HS-5 (cell line): ENCODE data around the gene NEUROG3.

Experiments used
- DNase-seq: peaks from one replicate; pipeline ENCODE4 v3.0.0-alpha.2; 2012; ENCODE audit warnings: low read depth

NEUROG3 gene

DNA sequence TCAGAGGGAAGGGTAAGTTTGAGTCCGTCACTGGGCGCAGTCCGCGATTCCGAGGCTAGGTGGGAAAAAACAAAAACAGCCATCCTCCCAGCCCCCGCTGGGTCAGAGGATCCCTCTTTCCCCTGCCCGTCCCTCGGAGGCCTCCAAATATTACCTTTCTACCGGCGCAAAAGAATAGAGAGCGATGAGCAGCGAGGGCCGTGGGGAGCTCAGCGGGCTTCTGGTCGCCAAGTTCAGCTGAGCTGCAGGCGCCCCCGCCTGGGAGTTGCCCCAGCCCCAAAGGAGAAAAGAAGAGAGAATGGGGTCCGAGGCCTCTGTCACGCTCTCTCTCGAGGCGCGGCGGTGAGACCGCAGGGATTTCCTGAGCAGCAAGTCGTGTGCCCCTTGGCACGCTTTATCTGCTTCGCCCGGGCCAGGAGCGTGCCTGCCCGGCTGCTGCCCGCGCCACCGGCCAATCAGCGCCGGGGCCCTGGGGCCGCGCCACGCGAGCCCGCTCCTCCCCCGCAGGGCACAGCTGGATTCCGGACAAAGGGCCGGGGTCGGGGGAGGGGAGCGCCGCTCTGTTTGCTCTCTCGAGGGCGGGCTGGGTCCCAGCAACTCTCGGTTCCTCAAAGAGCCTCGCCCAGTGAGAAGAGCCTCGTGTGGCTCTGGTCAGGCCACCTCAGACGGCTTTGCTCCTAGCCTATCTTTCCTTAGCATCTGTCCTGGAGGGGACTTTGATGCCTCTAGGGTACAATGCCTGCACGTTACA is at the start of gene NEUROG3:
Gene NEUROG3 (minus strand): TSS at position 367 of the 751 bp plus-strand sequence. CDS start 379 bp downstream, outside the sequence.
- no peak for DNase-seq

DNA sequence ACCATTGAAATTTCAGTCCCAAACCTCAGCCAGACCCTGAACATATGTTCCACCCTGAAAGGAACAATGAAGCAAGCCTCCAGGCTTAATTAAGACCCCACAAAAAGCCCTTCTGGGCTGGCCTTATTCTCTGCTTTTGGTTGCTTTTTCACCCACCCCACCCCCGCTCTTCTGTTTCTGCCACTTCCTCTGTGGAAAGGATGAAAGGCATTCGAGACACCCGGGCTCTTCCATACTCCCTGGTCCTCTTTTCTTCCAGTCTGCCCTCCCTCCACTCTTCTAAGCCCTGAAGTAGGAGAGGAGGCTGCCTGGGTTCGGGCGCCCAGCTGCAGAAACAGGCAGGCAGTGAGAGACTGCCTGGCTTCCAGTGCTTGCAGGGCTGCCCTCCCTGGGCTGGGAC is 47.4 kb upstream of the NEUROG3 start:
- DNase-seq, result no peak

DNA sequence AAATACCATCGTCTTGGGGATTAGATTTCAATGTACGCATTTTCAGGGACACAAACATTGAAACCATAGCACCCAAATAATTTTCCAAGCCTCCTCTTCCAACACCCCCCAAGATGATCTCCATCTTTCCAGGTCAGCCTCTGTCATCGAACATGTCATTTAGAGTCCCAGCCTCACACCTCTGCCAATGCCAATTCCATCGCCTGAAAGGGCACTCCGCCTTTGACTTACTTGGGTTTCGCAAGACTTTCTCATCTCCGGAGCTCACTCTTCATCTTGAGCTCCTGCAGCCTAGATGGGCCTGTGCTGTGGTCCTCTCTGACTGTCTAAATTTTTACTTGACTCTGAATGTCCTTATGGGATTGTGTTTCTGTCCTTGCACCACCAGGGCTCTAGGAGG is 46.4 kb upstream of the NEUROG3 start:
- DNase-seq, result no peak

- DNase-seq, result no peak
Measured at GRCh38 chr10:69618746-69619145, 45.5 kb upstream of the NEUROG3 start.

DNA sequence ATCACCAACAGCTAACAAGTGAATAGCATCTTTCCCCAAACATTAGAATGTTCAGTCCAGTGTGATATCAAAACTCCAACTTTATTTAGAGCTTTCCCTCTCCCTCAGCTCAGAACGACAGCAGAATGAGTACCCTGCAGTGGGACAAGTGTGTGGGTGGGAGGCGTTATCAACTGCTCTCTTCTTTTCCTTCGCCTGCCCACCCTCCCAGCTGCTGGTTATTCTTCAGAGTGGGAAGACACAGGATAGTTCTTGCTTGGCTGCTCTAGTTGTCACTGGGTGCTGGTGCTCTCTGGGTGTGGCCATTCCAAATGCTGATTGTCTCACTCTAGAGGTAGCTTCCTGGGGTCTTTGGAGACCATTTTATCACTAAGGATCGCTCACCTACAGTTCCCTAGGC is 43.1 kb upstream of the NEUROG3 start:
- no peak for DNase-seq

DNA sequence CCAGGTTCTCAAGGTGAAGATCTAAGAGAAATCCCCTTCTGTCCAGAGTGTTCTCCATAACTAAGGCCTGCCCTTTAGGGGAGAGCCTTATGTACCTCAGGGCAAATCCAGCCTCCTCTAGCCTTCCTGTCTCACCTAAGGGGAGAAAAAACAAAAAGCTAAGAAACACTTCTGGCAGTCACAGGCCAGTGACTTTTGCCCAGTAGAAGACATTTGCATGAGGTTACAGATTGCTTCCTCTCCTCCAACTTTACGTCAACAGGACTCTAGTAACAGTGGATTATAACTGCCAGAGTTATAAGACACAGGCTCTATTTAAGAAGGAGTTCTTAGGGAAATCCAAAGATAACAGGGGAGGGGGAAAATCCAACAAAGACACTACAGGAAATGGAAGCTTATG is 40.9 kb upstream of the NEUROG3 start:
- DNase-seq, result no peak

DNA sequence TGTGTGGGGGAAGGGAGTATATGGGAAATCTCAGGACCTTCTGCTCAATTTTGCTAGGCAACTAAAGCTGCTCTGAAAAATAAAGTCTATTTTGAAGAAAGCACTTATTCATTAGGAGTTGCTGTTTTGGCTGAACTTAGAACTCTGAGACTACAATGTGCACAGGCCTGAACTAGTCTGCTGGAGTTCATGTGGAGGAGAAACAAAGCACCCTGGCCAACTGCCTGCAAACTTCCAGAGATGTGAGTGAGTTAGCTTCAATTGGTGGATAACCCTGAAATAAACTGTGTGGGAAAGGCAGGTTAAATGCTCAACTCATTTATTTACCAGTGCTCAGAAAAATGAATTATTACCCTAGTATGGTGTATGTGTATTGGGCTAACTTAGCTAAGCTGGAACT is 39.5 kb upstream of the NEUROG3 start:
- DNase-seq, result no peak

DNA sequence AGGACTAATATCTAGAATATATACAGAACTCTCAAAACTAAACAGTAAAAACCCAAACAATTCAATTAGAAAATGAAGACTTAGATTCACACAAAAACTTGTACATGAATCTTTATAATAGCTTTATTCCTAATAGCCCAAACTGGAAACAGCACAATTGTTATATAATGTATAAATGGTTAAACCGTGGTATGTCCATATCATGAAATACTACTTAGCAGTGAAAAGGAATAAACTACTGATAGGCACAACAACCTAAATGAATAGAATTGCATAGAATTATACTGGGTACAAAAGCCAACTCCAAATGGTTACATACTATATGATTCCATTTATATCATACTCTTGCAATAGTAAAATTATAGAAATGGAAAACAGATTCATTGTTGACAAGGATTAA is 35.9 kb upstream of the NEUROG3 start:
- no peak for DNase-seq

DNA sequence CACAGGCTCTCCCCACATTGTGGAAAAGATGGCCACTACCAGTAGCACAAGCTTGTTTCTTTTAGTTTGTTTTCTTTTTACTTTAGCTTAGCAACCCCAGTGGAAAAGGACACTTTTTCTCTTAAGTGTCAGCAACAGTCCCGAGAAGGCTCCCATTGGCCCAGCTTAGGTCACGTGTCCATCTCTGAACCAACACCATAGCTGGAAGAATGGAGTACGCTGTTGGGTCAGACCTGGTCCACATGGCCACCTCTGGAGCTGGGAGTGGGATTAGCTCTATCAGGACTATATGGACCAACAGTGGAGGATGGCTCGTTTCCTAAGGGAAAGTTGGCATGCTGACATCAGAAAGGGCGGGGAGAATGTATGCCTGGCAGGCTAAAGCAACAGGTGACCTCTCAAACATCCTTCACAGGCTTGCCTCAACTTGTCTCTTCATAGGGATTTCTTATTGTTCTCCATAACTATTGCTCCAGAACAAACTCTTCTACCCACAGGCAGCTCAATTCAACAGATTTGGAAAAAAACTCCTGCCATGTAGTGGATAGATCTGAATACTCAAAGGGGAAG is 27.6 kb upstream of the NEUROG3 start:
- no peak for DNase-seq

GRCh38 chr10:69588358-69588757 is 15.1 kb upstream of the NEUROG3 start:
- no peak for DNase-seq

DNA sequence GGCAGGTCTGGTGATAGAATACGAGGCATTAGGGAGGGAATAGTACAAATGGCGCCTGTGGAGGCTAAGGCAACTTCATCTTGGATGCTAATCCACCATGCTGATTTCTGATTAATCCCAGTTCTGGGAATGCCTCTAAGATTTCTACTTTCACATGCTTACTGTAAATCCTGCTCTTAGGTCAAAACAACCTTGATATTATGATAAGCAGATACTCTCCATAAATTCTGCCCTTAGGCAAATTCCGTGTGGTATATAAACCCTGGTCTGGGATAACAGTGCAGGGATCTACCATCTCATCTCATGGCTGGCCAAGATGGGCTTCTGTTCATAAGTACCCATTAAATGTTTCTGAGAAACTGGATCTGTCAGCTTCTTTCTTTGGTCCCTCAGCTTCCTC is 11.4 kb upstream of the NEUROG3 start:
- no peak for DNase-seq

GRCh38 chr10:69583106-69583505 is 9.9 kb upstream of the NEUROG3 start:
- no peak for DNase-seq

- DNase-seq, result no peak
Measured at GRCh38 chr10:69580435-69580834, 7.2 kb upstream of the NEUROG3 start.

- DNase-seq, result no peak
Measured at GRCh38 chr10:69579464-69580060, 6.3 kb upstream of the NEUROG3 start.

DNA sequence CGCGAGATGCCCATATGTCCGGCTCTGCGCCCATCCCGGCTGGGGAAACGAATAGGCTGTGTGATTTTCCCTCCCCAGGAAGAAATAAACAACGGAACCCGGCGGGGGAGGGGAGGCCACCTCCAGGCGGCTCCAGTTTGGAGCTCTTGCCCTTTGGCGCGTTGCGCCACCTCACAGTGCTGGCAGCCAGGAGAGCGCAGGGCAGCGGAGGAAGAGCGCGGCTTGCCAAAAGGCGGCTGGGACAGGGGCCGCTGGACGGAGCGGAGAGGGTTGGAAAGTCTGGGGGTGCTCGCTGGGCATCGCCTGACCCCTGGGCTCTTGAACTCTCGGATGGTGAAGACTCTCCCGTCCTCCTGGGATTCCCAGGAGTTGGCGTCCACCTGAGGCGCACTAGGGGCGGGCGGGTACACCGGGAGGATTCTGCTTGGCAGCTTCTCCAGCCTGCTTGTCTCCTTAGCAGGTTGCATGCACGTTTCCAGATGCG is 5.3 kb upstream of the NEUROG3 start:
- DNase-seq, result no peak

GRCh38 chr10:69577268-69578232 is 4.3 kb upstream of the NEUROG3 start:
- no peak for DNase-seq

DNA sequence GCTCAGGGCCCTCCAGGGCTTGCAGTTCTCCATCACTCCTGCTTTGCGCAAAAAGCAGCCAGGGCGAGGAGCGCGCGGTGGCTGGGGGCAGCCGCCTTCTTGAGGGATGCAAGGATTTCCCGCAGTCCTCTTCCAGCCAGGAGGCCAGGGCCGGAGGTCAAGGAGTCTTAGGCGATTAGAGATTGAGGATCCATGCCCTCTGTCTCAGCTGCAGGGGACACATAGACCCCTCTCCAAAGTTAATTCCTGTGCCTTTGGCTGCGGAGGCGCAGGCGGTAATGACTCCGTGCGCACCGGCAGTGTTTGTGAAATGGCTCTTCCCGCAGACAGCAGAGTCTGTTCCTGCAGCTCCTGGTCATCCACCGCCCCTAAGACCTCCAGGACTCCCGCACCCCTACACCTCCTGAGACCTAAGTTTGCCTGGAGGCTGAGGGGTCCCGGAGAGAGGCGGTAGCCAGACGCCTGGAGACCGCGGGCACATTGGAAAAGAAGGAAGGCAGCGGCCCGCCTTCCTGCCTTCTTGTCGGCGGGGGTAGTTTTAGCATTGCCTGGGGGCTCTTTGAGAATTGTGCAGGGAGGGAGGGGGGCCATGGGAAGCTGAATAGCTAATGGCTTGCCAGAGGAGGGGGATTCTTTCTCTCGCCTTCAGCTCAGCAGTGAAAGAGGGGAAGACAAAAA is 3.3 kb upstream of the NEUROG3 start:
- DNase-seq, result no peak

GRCh38 chr10:69575164-69575722 is 2.0 kb upstream of the NEUROG3 start:
- no peak for DNase-seq

DNA sequence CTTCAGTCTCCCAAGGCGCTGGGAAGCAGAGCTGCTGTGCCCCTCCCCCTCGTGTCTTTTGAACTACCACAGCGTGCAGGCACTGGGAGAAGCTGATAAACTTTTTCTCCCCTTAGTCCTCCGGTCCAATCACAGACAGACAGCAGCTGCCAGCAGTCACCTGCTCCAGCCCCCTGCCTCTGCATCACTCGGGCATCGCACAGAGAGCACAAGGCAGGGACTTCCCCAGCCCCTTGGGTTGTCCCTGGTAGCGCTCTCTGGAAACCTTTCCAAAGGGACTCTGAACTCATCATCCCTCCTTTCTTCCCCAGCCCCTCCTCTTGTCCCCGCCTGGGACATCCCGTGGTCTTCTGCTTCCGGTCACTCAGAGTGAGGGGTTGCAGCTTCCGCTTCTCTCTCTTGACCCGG is 1.4 kb upstream of the NEUROG3 start:
- no peak for DNase-seq

- no peak for DNase-seq
Measured at GRCh38 chr10:69572159-69573055, 815 bp downstream of the NEUROG3 start.
